PC-9 (cell line): ENCODE measurements around the gene CACHD1.

Experiments
- EZH2 ChIP-seq: fragments of 200-600 bp; sonication (generic); IDR thresholded peaks from 2 replicates; pipeline ENCODE4 v1.8.0; 2017; ENCODE audit warnings: antibody characterized with exemption, low read depth
- TF ChIP-seq, protein P1 (sequence below): fragments of 200-600 bp; sonication (generic); conservative IDR thresholded peaks from 2 replicates; pipeline ENCODE4 v1.6.1; 2017; ENCODE audit warnings: mixed run types, antibody characterized with exemption, mild to moderate bottlenecking, moderate library complexity

DNA sequence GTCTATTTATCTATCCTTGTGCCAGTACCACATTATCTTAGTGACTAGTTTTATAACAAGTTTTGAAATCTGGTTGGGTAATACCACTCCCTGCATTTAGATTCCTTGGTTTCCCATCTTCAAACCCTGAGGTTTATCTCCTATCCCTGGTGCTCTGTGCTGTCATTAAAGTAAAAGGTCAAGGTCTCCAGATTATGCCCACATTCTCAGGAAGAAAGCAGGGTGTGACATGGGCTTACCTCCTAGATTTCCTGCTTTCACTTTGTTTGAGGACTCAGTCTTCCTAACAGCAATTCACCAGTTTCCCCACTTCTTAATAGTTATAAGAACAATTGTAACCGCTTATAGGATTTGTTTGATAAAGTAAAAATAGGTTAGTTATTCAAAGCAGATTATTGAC, 86.0 kb downstream of the CACHD1 start:
- TF ChIP-seq, protein P1, sequence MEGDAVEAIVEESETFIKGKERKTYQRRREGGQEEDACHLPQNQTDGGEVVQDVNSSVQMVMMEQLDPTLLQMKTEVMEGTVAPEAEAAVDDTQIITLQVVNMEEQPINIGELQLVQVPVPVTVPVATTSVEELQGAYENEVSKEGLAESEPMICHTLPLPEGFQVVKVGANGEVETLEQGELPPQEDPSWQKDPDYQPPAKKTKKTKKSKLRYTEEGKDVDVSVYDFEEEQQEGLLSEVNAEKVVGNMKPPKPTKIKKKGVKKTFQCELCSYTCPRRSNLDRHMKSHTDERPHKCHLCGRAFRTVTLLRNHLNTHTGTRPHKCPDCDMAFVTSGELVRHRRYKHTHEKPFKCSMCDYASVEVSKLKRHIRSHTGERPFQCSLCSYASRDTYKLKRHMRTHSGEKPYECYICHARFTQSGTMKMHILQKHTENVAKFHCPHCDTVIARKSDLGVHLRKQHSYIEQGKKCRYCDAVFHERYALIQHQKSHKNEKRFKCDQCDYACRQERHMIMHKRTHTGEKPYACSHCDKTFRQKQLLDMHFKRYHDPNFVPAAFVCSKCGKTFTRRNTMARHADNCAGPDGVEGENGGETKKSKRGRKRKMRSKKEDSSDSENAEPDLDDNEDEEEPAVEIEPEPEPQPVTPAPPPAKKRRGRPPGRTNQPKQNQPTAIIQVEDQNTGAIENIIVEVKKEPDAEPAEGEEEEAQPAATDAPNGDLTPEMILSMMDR: no peak
- no peak for TF ChIP-seq EZH2
